ENCODE measurements around the gene PIK3IP1. TPM values are rescaled to one million over a fixed set of nuclear protein-coding genes. Genes with fewer than 3 reads are reported as not detected.
A peak's percentile ranks its signal among the peaks of the same experiment; 100 is the strongest.
"Not testable (repeated sequence)": the region's sequence is repeated elsewhere in the genome, so short reads cannot be mapped to it uniquely, and the experiment has no call there.

PIK3IP1 gene
- polyA plus RNA-seq, 1 experiment, result 11.8 TPM

DNA sequence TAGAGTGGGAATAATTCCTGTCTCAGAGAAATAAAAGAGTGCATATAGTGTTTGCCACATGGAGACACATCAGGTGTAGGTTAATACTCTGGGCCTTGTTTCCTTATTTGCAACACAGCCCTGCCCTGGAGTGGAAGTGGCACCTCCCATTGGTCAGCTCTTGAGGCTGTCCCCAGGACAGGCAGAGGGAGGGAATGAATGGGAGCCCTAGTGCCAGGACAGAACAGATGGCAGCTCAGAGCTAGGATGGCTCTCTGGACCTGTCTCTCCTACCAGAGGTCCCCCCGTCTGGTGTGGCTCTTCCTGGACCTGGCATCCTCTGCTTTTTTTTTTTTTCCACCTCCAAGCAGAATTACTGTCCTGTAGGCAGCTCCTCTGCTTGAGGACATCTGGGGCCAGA lies 44.6 kb downstream of the PIK3IP1 start:
- no peaks in the 10 kb centered on the region for H3K27me3 ChIP-seq (ENCODE audit: control insufficient read depth, insufficient read depth, low read length)
- H3K36me3 ChIP-seq (ENCODE audit: control insufficient read depth, insufficient read depth, low read length), result no peaks in the 10 kb centered on the region
- TF ChIP-seq, protein P1, sequence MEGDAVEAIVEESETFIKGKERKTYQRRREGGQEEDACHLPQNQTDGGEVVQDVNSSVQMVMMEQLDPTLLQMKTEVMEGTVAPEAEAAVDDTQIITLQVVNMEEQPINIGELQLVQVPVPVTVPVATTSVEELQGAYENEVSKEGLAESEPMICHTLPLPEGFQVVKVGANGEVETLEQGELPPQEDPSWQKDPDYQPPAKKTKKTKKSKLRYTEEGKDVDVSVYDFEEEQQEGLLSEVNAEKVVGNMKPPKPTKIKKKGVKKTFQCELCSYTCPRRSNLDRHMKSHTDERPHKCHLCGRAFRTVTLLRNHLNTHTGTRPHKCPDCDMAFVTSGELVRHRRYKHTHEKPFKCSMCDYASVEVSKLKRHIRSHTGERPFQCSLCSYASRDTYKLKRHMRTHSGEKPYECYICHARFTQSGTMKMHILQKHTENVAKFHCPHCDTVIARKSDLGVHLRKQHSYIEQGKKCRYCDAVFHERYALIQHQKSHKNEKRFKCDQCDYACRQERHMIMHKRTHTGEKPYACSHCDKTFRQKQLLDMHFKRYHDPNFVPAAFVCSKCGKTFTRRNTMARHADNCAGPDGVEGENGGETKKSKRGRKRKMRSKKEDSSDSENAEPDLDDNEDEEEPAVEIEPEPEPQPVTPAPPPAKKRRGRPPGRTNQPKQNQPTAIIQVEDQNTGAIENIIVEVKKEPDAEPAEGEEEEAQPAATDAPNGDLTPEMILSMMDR (IDR thresholded peaks at IDR 0.05; ENCODE audit: insufficient read depth, low read depth, low read length), result no peak
- ChIA-PET CTCF (interaction anchor here (1.4 to 8.7 kb wide), 2 partner anchors 24 to 36 kb away, joined by 3 to 70 read pairs; partner anchors contain the start of gene LIMK2), POLR2A (interaction anchor here (0.6 to 0.7 kb wide), 2 partner anchors 85 to 945 kb away, joined by 4 to 6 read pairs; no protein-coding TSS in a partner anchor)
- H3K4me3 ChIP-seq (ENCODE audit: low read depth, low read length), result no peak overlapping the region
- no peak for DNase-seq (ENCODE audit: low read depth)

DNA sequence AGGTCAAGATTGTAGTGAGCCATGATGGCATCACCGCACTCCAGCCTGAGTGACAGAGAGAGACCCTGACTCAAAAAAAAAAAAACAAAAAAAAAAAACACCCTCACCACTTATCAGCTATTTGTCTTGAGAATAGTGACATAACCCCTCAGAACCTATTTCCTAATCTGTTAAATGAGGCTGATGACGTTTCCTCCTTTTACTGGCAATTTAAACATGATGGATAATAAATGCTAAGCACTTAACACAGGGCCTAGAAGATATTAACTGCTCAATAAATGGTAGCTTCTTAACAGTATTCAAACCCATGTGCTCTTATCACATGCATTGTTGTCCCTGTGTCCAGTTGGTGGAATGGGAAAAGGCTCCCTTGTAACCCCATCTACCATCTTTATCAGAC lies 45.6 kb downstream of the PIK3IP1 start:
- POLR2A ChIA-PET, result no interaction called here

DNA sequence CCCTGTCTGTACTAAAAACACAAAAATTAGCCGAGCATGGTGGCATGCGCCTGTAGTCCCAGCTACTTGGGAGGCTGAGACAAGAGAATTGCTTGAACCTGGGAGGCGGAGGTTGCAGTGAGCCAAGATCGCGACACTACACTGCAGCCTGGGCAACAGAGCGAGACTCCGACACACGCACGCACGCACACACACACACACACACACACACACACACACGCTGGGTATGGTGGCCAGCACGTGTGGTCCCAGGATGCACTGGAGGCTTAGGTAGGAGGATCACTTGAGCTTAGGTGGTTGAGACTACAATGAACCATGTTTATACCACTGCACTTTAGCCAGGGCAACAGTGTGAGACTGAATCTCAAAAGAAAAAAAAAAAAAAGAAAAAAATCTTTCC lies 46.3 kb downstream of the PIK3IP1 start:
- H3K36me3 ChIP-seq (ENCODE audit: control insufficient read depth, insufficient read depth, low read length); POLR2A ChIA-PET: not testable (repeated sequence)
- CTCF ChIA-PET, result interaction anchor here (8.7 kb wide), 1 partner anchor 25 kb away, joined by 70 read pairs; no protein-coding TSS in a partner anchor

More for the DNA sequence above, 45.6 kb downstream of the PIK3IP1 start:
- DNase-seq (ENCODE audit: low read depth), result no peak
- Histone ChIP-seq H3K27me3 (ENCODE audit: control insufficient read depth, insufficient read depth, low read length) (no peaks in the 10 kb centered on the region), H3K4me3 (ENCODE audit: low read depth, low read length) (no peak overlapping the region), H3K36me3 (ENCODE audit: control insufficient read depth, insufficient read depth, low read length) (no peaks in the 10 kb centered on the region)
- CTCF ChIA-PET, result interaction anchor here (8.7 kb wide), 1 partner anchor 25 kb away, joined by 70 read pairs; no protein-coding TSS in a partner anchor
- TF ChIP-seq, protein P1 (IDR thresholded peaks at IDR 0.05; ENCODE audit: insufficient read depth, low read depth, low read length), result no peak

DNA sequence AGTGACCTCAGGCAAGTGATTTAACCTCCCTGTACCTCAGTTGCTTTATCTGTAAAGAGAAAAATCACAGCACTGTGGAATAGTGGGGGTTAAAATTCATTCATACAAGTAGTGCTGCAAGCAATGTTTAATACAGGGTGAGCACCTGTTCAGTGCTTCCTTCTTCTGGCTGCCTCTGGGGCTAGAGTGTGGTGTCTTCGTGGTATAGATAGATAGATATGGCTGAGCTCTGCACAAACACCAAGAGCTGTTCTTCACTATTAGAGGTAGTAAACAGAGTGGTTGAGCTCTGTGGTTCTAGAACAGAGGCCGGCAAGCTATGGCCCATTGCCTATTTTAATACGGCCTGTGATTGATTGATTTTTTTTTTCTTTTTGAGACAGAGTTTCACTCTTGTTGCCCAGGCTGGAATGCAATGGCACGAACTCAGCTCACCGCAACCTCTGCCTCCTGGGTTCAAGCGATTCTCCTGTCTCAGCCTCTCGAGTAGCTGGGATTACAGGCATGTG lies 47.3 kb downstream of the PIK3IP1 start:
- Histone ChIP-seq H3K36me3 (ENCODE audit: control insufficient read depth, insufficient read depth, low read length) (no peaks in the 10 kb centered on the region), H3K27me3 (ENCODE audit: control insufficient read depth, insufficient read depth, low read length) (no peaks in the 10 kb centered on the region), H3K4me3 (ENCODE audit: low read depth, low read length) (no peak overlapping the region)
- CTCF ChIA-PET, result interaction anchor here (1.1 to 8.7 kb wide), 5 partner anchors 9 to 138 kb away, joined by 3 to 70 read pairs (median 6); partner anchors contain the start of genes LIMK2 and SELENOM
- TF ChIP-seq, protein P1 (IDR thresholded peaks at IDR 0.05; ENCODE audit: insufficient read depth, low read depth, low read length), result no peak
- DNase-seq (ENCODE audit: low read depth), result no peak
- POLR2A ChIA-PET, result no interaction called here

More for the DNA sequence above, 46.3 kb downstream of the PIK3IP1 start:
- not testable (repeated sequence) for H3K4me3 ChIP-seq (ENCODE audit: low read depth, low read length); H3K27me3 ChIP-seq (ENCODE audit: control insufficient read depth, insufficient read depth, low read length); DNase-seq (ENCODE audit: low read depth)

DNA sequence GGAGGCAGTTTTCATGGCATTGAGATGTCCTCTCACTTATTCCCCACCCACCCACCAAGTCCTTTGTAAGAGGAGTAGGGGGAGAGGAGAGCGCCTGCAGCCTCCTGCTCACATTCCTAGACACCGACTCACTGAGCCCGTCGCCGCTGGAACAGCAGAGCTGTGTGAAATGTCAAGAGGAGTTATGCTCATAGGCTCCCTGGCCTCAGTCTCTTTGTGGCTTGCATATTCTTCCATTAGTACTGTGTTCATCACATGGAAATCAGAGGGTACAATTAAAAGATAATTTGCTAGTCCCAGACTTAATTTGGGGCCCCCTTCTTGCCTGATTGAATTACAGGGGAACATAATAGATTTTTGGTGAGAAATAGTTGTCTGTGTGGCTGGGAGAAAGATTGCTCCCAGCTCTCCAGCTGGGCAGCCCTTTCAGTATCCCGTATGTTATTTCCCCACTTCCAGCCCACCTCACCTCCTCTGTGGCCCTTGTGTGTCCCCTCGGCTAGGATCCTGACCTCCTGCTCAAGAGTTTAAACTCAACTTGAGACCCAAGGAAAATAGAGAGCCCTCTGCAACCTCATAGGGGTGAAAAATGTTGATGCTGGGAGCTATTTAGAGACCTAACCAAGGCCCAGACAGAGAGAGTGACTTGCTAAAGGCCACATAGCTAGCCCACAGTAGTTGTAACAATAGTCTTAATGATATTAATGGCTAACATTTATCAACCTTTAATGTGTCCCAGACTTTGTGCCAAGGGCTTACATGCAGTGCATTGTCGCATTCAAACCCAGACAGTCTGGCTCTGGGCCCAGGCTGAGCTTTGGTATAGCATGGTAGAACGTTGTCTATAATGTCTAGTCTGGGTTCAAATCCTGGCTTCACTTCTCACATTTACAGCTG lies 48.0 kb downstream of the PIK3IP1 start:
- DNase-seq (ENCODE audit: low read depth), result peak; percentile 52
- Histone ChIP-seq H3K4me3 (ENCODE audit: low read depth, low read length) (no peak overlapping the region), H3K36me3 (ENCODE audit: control insufficient read depth, insufficient read depth, low read length) (no peaks in the 10 kb centered on the region), H3K27me3 (ENCODE audit: control insufficient read depth, insufficient read depth, low read length) (no peaks in the 10 kb centered on the region)
- CTCF ChIA-PET, result interaction anchor here (0.9 to 8.7 kb wide), 7 partner anchors 10 to 137 kb away, joined by 3 to 70 read pairs (median 4); partner anchors contain the start of genes LIMK2 and SELENOM
- POLR2A ChIA-PET, result interaction anchor here (0.6 kb wide), 1 partner anchor 449 kb away, joined by 3 read pairs; no protein-coding TSS in a partner anchor
- TF ChIP-seq, protein P1 (IDR thresholded peaks at IDR 0.05; ENCODE audit: insufficient read depth, low read depth, low read length), result no peak

Data from BJ (cell line).